ENCODE results near the gene NUDT21. TPM values are rescaled to one million over a fixed set of nuclear protein-coding genes. Genes with fewer than 3 reads are reported as not detected.
A peak's percentile ranks its signal among the peaks of the same experiment; 100 is the strongest.

The NUDT21 gene
- total RNA-seq, 1 experiment from 2014 or later, result 218 TPM

DNA sequence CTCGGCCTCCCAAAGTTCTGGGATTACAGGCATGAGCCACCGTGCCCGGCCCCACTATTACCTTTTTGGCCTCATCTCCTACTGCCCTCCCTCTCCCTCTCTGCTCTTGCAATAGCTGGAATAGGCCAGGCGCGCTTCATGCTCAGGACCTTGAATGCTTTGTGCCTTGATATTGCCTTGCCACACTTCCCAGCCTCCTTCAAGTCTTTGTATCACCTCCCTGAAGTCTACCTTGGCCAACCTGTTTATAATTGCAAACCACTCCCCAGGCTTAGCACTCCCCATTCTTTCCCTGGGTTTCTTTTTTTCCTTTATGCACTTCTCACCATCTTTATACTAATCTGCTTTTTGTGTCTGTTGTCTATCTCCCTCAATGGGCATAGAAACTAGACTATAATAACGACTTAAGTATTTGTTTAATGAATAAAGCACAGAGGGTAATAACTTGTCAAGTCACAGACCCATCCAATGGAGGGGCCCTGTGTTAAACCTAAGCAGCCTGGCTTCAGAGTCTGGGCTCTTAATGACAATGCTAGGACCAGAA lies 6.9 kb upstream of the NUDT21 start (continued):
- no peak for TF ChIP-seq TCF7L2 (IDR thresholded peaks at IDR 0.05; ENCODE audit: borderline replicate concordance, extremely low read depth, insufficient read depth, insufficient read length)

DNA sequence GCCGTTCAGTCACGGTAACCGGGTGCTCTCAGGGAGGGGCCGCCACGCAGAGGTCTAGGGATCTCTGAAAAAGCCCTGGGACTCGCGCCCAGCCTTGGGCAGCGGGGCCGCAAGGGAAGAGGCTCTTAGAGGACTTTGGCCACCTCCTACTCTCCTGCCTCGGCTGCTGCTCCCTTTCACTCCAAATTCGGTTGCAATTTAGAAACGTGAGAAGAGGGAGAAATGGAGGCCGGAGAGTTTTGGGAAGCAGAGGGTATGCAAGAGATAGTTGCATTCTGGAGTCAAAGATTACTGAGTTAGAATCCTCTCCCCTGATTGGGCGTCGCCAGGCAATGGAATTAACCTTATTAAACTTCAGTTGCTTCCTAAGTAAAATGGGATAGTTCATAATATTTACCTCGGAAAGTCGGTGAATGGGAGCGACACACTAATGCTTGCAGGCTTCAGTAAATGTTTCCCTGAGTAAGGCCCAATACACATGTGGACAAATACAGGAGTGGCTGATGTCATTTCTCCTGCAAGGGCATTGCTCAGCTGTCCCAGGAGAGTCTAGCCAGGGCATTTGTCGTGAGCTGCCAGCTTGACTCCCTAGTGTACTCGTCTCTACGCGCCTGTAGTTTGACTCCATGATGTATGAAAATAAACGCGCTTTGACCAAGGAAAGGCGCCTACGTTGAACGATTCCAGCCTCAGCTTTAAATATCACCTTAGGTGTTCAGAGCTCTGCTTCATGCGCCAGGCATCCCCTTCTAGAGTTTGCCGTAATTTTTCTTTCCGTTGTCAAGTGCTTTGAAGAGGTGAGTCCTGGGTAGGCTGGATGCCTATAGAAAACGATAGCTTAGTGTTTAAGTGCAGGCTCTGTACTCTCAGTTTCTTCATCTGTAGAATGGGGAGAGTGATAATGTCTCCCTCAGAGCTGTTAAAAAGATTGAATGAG lies 889 bp upstream of the NUDT21 start:
- TSS peak; percentile 64 for BruUV-seq (replicated peaks)
- Histone ChIP-seq H3K4me1 (ENCODE audit: control insufficient read depth in 1 of 2, insufficient read depth in 2 of 2, low read length in 2 of 2) (peaks cover 15 to 23% of the 10 kb centered on the region in 2 experiments), H3K4me3 (replicated peaks in 1 of 2; ENCODE audit: low read depth in 1 of 2, low read length in 2 of 2) (peak overlapping the region; percentile 90 to 95), H3K27me3 (ENCODE audit: insufficient read depth, low read length) (no peaks in the 10 kb centered on the region), H3K9me2 (ENCODE audit: insufficient read depth) (no peaks in the 10 kb centered on the region), H3K27ac (ENCODE audit: low read depth, low read length) (peak overlapping the region; percentile 59), H3K9ac (ENCODE audit: low read length) (peak overlapping the region; percentile 76), H3K4me2 (ENCODE audit: low read length) (peak overlapping the region; percentile 98), H3K79me2 (ENCODE audit: insufficient read depth, low read length) (peaks cover 68% of the 10 kb centered on the region), H3K9me3 (ENCODE audit: control insufficient read depth in 1 of 2, insufficient read depth in 1 of 2, low read depth in 1 of 2, low read length in 2 of 2) (no peaks in the 10 kb centered on the region), H2AFZ (ENCODE audit: low read depth, low read length, poor library complexity, severe bottlenecking) (no peak overlapping the region), H3K36me3 (ENCODE audit: control insufficient read depth in 1 of 2, insufficient read depth in 2 of 2, low read length in 2 of 2) (peaks cover 18 to 23% of the 10 kb centered on the region in 2 experiments; a peak in 2 of 4 replicates), H4K20me1 (ENCODE audit: insufficient read depth) (no peaks in the 10 kb centered on the region; the same call in 1 of the 2 replicates)
- ATAC-seq (peak; percentile 59), DNase-seq (ENCODE audit: low read depth, low spot score) (peak; percentile 2)
- CTCF ChIA-PET, result interaction anchor here (1.0 kb wide), 1 partner anchor 250 kb away, joined by 4 read pairs; no protein-coding TSS in a partner anchor
- POLR2A ChIA-PET, result interaction anchor here (0.9 to 1.0 kb wide), 4 partner anchors 8 to 250 kb away, joined by 3 to 4 read pairs (median 4); partner anchors contain the start of gene MT1E
- RAD21 ChIA-PET (ENCODE audit: low non-redundant PET in 1 of 2, low total read pairs in 2 of 2, uncharacterized antibody in 2 of 2, unreplicated experiment in 2 of 2), result no interaction called here
- intact Hi-C loops (cut with micrococcal nuclease), result no loop called here
- TF ChIP-seq JUND (IDR thresholded peaks at IDR 0.05) (no peak), ZBTB33 (IDR thresholded peaks at IDR 0.05; ENCODE audit: extremely low read depth, insufficient replicate concordance, low read length) (no peak), SIN3A (IDR thresholded peaks at IDR 0.05; ENCODE audit: low read depth) (peak; percentile 7; the same call in 1 of the 2 replicates), YY1 (IDR thresholded peaks at IDR 0.05; ENCODE audit: extremely low read depth, insufficient replicate concordance, low read depth, low read length) (no peak), POLR2AphosphoS5 (IDR thresholded peaks at IDR 0.05; ENCODE audit: low read depth, low read length) (no peak), POLR2A (IDR thresholded peaks at IDR 0.05; ENCODE audit: borderline replicate concordance, extremely low read depth, insufficient read depth, insufficient read length) (no peak), EGR1 (IDR thresholded peaks at IDR 0.05; ENCODE audit: low read depth) (no peak), EZH2phosphoT487 (IDR thresholded peaks at IDR 0.05; ENCODE audit: borderline replicate concordance) (no peak), EZH2 (IDR thresholded peaks at IDR 0.05) (no peak), ZFX (IDR thresholded peaks at IDR 0.05) (peak; percentile 54; the same call in 1 of the 2 replicates), SRF (IDR thresholded peaks at IDR 0.05; ENCODE audit: low read depth) (no peak), ELF1 (IDR thresholded peaks at IDR 0.05; ENCODE audit: borderline replicate concordance, low read depth) (no peak), CBX3 (IDR thresholded peaks at IDR 0.05; ENCODE audit: low read depth) (no peak), RAD21 (IDR thresholded peaks at IDR 0.05; ENCODE audit: low read depth) (no peak), TCF7L2 (IDR thresholded peaks at IDR 0.05; ENCODE audit: borderline replicate concordance, extremely low read depth, insufficient read depth, insufficient read length) (no peak), CEBPB (IDR thresholded peaks at IDR 0.05; ENCODE audit: low read depth) (no peak), FOSL1 (IDR thresholded peaks at IDR 0.05; ENCODE audit: low read depth) (no peak)
- TF ChIP-seq, protein P1, sequence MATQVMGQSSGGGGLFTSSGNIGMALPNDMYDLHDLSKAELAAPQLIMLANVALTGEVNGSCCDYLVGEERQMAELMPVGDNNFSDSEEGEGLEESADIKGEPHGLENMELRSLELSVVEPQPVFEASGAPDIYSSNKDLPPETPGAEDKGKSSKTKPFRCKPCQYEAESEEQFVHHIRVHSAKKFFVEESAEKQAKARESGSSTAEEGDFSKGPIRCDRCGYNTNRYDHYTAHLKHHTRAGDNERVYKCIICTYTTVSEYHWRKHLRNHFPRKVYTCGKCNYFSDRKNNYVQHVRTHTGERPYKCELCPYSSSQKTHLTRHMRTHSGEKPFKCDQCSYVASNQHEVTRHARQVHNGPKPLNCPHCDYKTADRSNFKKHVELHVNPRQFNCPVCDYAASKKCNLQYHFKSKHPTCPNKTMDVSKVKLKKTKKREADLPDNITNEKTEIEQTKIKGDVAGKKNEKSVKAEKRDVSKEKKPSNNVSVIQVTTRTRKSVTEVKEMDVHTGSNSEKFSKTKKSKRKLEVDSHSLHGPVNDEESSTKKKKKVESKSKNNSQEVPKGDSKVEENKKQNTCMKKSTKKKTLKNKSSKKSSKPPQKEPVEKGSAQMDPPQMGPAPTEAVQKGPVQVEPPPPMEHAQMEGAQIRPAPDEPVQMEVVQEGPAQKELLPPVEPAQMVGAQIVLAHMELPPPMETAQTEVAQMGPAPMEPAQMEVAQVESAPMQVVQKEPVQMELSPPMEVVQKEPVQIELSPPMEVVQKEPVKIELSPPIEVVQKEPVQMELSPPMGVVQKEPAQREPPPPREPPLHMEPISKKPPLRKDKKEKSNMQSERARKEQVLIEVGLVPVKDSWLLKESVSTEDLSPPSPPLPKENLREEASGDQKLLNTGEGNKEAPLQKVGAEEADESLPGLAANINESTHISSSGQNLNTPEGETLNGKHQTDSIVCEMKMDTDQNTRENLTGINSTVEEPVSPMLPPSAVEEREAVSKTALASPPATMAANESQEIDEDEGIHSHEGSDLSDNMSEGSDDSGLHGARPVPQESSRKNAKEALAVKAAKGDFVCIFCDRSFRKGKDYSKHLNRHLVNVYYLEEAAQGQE (IDR thresholded peaks at IDR 0.05; ENCODE audit: low read depth), result no peak
- TF ChIP-seq, protein P2, sequence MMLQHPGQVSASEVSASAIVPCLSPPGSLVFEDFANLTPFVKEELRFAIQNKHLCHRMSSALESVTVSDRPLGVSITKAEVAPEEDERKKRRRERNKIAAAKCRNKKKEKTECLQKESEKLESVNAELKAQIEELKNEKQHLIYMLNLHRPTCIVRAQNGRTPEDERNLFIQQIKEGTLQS (IDR thresholded peaks at IDR 0.05), result no peak

Data from HCT116 (cell line).